ENCODE results near the gene SNCB.
A peak's percentile ranks its signal among the peaks of the same experiment; 100 is the strongest.

SNCB gene

DNA sequence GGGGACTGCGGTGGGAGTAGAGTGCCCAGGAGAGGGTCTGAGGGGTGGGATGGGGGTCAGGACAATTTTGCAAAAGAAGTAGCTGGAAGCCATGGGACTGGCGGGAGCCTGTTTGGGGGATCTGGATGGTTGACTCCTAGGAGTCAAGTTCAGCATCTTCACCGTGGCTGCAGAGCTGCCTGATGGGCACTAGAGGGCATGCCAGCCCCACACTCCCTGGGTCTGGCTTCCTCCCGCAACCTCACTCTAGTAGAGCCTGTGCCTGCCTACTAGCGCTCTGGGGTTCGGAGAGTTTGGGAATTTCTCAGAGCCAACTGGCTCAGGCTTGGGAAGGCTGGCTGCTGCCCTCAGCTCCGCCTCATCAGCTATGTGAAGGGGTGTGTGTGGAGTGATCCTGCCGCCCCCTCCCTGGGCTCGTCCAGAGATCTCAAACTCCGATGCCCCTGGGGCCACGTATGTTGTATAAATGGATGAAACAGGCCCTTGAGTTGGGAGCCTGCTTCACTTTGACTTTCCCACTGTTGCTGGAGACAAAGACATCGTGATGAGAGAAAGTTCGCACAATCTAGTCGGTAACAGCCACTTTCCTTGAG lies 27.8 kb upstream of the SNCB start:
- TF ChIP-seq, protein P1, sequence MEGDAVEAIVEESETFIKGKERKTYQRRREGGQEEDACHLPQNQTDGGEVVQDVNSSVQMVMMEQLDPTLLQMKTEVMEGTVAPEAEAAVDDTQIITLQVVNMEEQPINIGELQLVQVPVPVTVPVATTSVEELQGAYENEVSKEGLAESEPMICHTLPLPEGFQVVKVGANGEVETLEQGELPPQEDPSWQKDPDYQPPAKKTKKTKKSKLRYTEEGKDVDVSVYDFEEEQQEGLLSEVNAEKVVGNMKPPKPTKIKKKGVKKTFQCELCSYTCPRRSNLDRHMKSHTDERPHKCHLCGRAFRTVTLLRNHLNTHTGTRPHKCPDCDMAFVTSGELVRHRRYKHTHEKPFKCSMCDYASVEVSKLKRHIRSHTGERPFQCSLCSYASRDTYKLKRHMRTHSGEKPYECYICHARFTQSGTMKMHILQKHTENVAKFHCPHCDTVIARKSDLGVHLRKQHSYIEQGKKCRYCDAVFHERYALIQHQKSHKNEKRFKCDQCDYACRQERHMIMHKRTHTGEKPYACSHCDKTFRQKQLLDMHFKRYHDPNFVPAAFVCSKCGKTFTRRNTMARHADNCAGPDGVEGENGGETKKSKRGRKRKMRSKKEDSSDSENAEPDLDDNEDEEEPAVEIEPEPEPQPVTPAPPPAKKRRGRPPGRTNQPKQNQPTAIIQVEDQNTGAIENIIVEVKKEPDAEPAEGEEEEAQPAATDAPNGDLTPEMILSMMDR (IDR thresholded peaks at IDR 0.05; ENCODE audit: low read depth, low read length, missing control alignments) = peak; percentile 87
- H3K4me3 ChIP-seq (ENCODE audit: low read depth, low read length) = no peak overlapping the region
- DNase-seq (ENCODE audit: low read depth) = peak; percentile 50
- in situ Hi-C loops (cut with HindIII; ENCODE audit: low sequenced_read_pairs) = no loop called here

DNA sequence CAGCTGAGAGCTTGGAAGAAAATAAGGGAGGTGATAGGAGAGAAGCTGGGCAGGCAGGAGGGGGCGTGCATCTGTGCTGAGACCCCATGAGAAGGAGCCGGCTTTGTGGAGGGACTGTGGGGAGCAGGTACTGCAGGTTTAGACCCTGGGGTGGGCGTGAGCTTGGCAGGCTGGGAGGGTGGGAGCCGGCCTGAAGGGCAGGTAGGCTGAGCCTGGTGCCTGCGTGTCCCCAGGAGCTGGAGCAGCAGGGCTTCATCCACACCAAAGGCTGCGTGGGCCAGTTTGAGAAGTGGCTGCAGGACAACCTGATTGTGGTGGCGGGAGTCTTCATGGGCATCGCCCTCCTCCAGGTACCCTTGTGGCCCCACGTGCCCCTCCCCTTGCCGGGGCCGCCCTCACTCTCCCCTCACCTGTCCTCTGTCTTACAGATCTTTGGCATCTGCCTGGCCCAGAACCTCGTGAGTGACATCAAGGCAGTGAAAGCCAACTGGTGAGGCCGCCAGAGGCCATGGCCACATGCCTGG lies 26.2 kb upstream of the SNCB start:
- TF ChIP-seq, protein P1 (IDR thresholded peaks at IDR 0.05; ENCODE audit: low read depth, low read length, missing control alignments) = no peak
- in situ Hi-C loops (cut with HindIII; ENCODE audit: low sequenced_read_pairs) = no loop called here
- H3K4me3 ChIP-seq (ENCODE audit: low read depth, low read length) = no peak overlapping the region
- DNase-seq (ENCODE audit: low read depth) = no peak

DNA sequence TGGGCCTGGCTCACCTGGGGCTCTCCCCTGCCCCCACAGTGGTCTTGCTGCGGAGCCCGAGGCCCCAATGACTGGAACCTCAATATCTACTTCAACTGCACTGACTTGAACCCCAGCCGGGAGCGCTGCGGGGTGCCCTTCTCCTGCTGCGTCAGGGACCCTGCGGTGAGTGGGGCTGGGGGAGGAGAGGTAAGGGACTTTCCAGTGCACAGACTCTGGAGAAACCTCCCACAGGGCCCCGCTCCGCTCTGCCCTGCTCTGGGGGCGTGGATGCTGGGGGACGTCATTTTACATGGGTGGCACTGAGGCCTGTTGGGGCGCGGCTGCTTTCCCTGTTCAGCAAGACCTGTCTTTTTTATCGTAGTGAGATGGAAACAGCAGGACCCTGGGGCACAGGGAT lies 24.5 kb upstream of the SNCB start:
- no peak for DNase-seq (ENCODE audit: low read depth)
- no peak overlapping the region for H3K4me3 ChIP-seq (ENCODE audit: low read depth, low read length)
- in situ Hi-C loops (cut with HindIII; ENCODE audit: low sequenced_read_pairs) = no loop called here
- TF ChIP-seq, protein P1 (IDR thresholded peaks at IDR 0.05; ENCODE audit: low read depth, low read length, missing control alignments) = no peak

DNA sequence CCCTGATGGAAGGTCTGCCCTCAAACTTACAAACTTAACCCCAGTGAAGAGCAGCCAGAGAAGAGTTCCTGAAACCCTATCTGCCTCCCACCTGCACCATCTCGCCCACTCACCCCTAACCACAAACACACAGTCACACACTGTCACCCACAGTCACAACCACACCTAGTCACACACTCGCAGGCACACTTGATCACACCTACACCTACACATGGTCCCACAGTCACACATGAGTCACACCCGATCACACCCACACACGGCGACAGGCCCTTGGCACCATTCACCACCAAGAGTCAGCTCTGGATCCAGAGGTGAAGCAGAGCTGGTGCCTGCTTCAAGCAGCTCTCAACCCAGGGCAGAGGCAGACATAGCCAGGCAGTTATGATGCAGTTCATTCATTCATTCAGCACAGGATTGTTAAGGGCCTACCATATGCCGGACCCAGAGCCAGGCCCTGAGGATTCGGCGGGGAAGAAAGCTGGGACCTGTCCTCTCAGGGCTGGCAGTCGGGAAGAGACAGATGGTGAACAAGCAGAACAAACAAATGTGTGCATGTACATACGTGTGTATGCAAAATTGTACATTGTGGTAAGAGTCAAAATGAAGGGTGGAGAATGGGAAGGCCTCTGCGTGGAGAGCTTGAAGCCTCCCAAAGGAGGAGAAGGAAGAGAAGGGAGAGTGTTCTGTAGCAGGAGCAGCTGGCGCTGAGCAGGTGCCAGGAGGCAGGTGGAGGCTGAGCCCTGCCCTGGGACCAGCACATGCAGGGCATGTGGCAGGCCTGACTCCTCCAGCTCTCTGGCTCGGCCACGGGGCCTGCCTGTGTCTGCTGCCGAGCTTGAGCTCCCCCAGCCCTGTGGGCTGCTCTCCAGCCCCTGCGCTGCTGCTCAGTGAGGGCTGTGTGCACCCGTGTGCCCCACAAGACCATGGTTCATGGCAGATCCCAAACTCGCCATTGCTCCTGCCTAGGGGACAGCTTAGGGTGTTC lies 23.4 kb upstream of the SNCB start:
- DNase-seq (ENCODE audit: low read depth) = no peak
- in situ Hi-C loops (cut with HindIII; ENCODE audit: low sequenced_read_pairs) = no loop called here
- TF ChIP-seq, protein P1 (IDR thresholded peaks at IDR 0.05; ENCODE audit: low read depth, low read length, missing control alignments) = no peak
- H3K4me3 ChIP-seq (ENCODE audit: low read depth, low read length) = no peak overlapping the region

DNA sequence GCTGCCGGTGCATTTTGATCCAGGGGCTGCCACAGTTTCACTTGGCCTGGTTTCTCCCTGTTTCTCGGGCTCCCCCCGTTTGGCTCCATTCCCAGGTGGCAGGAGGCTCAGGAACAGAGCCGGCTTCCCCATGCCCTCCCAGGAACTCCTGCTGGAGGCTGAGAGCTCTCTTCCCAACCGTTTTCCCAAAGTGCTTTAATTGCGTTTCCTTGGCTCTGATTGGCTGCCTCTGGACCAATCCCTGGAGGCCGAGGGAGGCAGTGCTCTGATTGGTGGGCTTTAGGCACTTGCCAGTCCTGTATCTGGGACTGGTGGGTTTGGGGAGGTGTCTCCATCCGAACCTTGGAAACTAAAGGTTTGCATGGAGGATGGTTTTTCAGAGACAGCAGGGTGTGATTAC lies 21.8 kb upstream of the SNCB start:
- in situ Hi-C loops (cut with HindIII; ENCODE audit: low sequenced_read_pairs) = no loop called here
- no peak overlapping the region for H3K4me3 ChIP-seq (ENCODE audit: low read depth, low read length)
- no peak for DNase-seq (ENCODE audit: low read depth)
- TF ChIP-seq, protein P1 (IDR thresholded peaks at IDR 0.05; ENCODE audit: low read depth, low read length, missing control alignments) = no peak

DNA sequence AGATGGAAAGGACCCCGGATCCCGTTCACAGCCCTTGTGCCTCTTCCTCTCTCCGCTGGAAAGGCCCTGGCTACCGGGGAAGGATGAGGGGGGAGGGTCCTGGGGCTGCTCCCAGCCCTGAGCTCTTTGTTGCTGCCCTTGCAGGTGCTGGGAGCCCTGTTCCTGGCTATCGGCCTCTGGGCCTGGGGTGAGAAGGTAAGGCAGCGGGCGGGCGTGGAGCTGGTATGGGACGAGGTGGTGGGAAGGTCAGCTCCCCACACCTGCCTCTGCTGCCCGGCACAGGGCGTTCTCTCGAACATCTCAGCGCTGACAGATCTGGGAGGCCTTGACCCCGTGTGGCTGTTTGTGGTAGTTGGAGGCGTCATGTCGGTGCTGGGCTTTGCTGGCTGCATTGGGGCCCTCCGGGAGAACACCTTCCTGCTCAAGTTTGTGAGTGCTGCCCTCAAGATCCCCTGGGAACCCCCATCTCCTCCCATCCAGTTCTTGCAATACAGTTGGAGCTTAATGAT lies 21.2 kb upstream of the SNCB start:
- in situ Hi-C loops (cut with HindIII; ENCODE audit: low sequenced_read_pairs) = no loop called here
- no peak overlapping the region for H3K4me3 ChIP-seq (ENCODE audit: low read depth, low read length)
- no peak for DNase-seq (ENCODE audit: low read depth)
- TF ChIP-seq, protein P1 (IDR thresholded peaks at IDR 0.05; ENCODE audit: low read depth, low read length, missing control alignments) = no peak
